ENCODE results near the gene DMRTA2. TPM values are rescaled to one million over a fixed set of nuclear protein-coding genes. Genes with fewer than 3 reads are reported as not detected.
A peak's percentile ranks its signal among the peaks of the same experiment; 100 is the strongest.

The DMRTA2 gene
- total RNA-seq, 1 donor from 2014 or later = 7.4 TPM

DNA sequence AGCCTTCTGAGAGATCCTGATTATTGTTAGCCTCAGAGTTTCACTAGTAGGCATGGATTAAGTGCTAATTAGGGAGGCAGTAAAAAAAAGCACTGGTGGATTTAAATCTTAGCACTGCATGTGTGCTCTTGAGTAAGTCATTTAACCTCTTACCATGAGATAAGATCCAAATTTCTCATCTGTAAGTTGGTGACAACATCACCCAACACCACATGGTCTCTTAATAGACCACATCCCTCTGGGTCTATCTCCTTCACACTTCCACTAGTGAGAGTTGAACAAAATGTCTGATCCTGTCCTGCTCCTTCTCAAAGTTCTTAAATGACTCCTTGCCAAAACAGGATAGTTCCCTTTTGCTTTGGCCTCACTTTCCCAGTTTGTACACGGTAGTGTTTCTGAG, 29.5 kb upstream of the DMRTA2 start:
- no peak for FAIRE-seq
- Histone ChIP-seq H3K36me3 (ENCODE audit: control insufficient read depth, insufficient read depth, low read length) (no peaks in the 10 kb centered on the region), H3K4me3 (ENCODE audit: low read depth, low read length) (no peak overlapping the region), H3K27me3 (ENCODE audit: control insufficient read depth, insufficient read depth, low read length) (no peaks in the 10 kb centered on the region)
- TF ChIP-seq, protein P1, sequence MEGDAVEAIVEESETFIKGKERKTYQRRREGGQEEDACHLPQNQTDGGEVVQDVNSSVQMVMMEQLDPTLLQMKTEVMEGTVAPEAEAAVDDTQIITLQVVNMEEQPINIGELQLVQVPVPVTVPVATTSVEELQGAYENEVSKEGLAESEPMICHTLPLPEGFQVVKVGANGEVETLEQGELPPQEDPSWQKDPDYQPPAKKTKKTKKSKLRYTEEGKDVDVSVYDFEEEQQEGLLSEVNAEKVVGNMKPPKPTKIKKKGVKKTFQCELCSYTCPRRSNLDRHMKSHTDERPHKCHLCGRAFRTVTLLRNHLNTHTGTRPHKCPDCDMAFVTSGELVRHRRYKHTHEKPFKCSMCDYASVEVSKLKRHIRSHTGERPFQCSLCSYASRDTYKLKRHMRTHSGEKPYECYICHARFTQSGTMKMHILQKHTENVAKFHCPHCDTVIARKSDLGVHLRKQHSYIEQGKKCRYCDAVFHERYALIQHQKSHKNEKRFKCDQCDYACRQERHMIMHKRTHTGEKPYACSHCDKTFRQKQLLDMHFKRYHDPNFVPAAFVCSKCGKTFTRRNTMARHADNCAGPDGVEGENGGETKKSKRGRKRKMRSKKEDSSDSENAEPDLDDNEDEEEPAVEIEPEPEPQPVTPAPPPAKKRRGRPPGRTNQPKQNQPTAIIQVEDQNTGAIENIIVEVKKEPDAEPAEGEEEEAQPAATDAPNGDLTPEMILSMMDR (IDR thresholded peaks at IDR 0.05; ENCODE audit: insufficient read depth, low read length, severe bottlenecking) = no peak
- DNase-seq (ENCODE audit: low read depth) = no peak

DNA sequence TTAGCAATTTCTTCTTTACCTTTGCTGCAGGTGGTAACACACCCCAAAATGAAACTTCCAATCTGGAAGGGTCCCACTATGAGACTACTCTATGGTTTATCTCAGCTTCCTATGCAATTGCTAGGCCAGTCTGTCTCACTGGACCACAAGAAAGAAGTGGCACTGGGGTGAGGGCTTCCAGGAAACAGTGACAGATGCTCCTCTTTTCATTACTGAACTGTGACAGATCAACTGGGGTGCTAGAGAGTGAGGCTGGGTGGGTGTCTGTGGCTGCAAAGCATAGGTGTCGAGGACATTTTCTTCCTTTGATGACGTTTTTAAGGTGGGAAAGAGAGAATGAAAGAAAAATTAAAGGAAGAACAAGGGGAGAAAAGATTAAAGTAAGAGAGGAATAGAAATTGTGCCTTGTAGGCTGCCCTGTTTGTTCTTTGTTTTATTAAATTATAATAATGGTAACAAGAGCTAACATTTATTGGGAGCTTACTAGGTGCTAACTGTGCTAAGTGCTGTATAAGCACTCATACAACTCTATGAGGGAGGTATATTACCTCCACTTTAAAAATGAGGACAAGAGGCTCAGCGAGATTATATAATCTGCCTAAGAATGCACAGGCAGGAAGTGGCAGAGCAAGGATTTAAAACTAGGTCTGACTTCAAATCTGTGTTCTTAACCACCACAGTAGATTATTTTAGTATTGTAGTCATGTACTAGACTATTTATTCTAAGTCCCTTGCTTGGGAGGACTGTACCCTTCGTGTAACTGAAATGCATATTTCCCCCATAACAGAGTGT, 27.8 kb upstream of the DMRTA2 start:
- no peak for DNase-seq (ENCODE audit: low read depth)
- Histone ChIP-seq H3K36me3 (ENCODE audit: control insufficient read depth, insufficient read depth, low read length) (no peaks in the 10 kb centered on the region), H3K27me3 (ENCODE audit: control insufficient read depth, insufficient read depth, low read length) (no peaks in the 10 kb centered on the region), H3K4me3 (ENCODE audit: low read depth, low read length) (no peak overlapping the region)
- TF ChIP-seq, protein P1 (IDR thresholded peaks at IDR 0.05; ENCODE audit: insufficient read depth, low read length, severe bottlenecking) = no peak
- no peak for FAIRE-seq

DNA sequence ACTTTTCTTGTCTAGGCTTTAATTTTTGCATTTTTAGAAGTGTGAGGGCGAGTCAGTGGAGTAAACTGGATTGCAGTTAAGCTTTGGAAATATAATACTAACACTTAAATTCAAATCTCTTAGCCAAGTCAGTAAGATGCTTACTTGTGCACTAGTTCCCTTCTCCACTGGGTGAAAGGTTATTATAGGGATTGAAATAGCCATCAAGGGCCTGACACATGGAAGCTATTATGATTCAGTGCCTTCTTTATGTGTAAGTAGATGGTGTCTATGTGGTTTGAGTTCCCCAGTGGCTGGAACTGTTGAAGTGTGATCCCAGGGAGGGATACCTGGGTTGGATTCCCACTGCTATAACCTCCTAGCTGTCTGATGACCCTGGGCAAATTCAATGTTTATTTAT, 24.7 kb upstream of the DMRTA2 start:
- Histone ChIP-seq H3K36me3 (ENCODE audit: control insufficient read depth, insufficient read depth, low read length) (no peaks in the 10 kb centered on the region), H3K27me3 (ENCODE audit: control insufficient read depth, insufficient read depth, low read length) (no peaks in the 10 kb centered on the region), H3K4me3 (ENCODE audit: low read depth, low read length) (no peak overlapping the region)
- DNase-seq (ENCODE audit: low read depth) = no peak
- no peak for FAIRE-seq
- TF ChIP-seq, protein P1 (IDR thresholded peaks at IDR 0.05; ENCODE audit: insufficient read depth, low read length, severe bottlenecking) = no peak

DNA sequence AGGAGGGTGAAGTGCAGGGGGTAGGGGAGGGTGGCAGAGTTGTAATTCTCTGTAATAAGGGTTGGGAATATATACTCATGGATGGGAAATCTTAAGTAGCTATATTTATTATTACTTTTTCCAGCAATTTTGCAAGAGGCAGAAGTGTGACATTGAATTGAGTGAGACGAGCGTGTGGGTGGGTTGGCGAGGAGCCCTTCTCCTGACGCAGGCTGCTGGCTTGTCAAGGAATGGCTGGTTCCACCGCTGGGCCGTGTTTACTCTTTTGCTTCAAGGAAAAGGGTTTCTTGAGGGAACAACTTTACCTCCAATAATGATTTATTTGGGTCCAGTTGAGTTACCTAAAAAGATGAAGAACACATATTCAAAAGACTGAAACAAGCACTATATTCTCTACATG, 17.9 kb upstream of the DMRTA2 start:
- peaks cover 1% of the 10 kb centered on the region for H3K36me3 ChIP-seq (ENCODE audit: control insufficient read depth, insufficient read depth, low read length)
- DNase-seq (ENCODE audit: low read depth) = no peak
- no peak for FAIRE-seq
- no peaks in the 10 kb centered on the region for H3K27me3 ChIP-seq (ENCODE audit: control insufficient read depth, insufficient read depth, low read length)
- TF ChIP-seq, protein P1 (IDR thresholded peaks at IDR 0.05; ENCODE audit: insufficient read depth, low read length, severe bottlenecking) = no peak
- no peak overlapping the region for H3K4me3 ChIP-seq (ENCODE audit: low read depth, low read length)

DNA sequence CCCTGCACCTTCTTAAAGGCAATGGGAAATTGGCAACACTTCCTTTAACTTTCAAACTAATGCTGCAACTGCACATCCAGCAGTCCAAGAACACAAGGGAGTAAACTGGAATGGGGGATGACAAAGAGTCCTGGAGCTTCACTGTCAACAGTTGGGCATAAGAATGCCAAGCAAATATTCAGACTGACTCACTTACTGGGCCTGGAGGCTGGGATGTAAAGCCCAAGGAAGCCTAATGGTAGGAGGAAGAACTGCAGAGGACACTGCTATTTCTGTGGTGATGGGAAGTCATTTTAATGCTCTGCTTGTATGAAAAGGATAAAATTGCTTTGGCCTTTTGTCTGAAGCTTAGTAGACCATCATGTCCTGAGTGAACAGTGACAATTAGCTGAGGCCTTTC, 15.7 kb upstream of the DMRTA2 start:
- H3K4me3 ChIP-seq (ENCODE audit: low read depth, low read length) = no peak overlapping the region
- no peak for FAIRE-seq
- DNase-seq (ENCODE audit: low read depth) = peak; percentile 46
- H3K27me3 ChIP-seq (ENCODE audit: control insufficient read depth, insufficient read depth, low read length) = no peaks in the 10 kb centered on the region
- TF ChIP-seq, protein P1 (IDR thresholded peaks at IDR 0.05; ENCODE audit: insufficient read depth, low read length, severe bottlenecking) = peak; percentile 29
- peaks cover 1% of the 10 kb centered on the region for H3K36me3 ChIP-seq (ENCODE audit: control insufficient read depth, insufficient read depth, low read length)

DNA sequence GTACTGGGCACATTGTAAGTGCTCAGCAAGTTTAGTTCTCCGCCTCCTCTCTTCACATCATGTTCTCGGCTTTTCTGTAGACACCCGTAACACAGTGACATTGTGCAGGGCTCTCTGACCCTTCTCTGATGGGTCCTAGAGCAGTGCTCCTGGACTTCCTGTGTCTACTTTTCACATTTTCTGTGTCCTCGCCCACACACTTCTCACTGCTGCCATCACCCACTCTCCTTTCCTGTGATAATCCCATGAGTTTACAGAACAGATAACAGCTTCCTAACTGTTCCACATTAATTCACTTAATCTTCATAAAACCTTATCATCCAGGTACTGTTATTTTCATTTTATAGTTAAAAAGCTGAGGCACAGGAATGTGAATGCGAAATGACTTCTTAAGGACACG, 13.2 kb upstream of the DMRTA2 start:
- Histone ChIP-seq H3K4me3 (ENCODE audit: low read depth, low read length) (no peak overlapping the region), H3K36me3 (ENCODE audit: control insufficient read depth, insufficient read depth, low read length) (peaks cover 1% of the 10 kb centered on the region), H3K27me3 (ENCODE audit: control insufficient read depth, insufficient read depth, low read length) (peaks cover 5% of the 10 kb centered on the region)
- no peak for DNase-seq (ENCODE audit: low read depth)
- TF ChIP-seq, protein P1 (IDR thresholded peaks at IDR 0.05; ENCODE audit: insufficient read depth, low read length, severe bottlenecking) = no peak
- FAIRE-seq = no peak
